Hindlimb muscle (tissue), 1 donor: Measurements from ENCODE around the gene LIN7C. TPM values are rescaled to one million over a fixed set of nuclear protein-coding genes. Genes with fewer than 3 reads are reported as not detected.

ENCODE experiments used
- DNase-seq: peaks from one replicate; pipeline ENCODE4 v3.0.0-alpha.2; 2013
- polyA plus RNA-seq: library from polyadenylated mRNA; unstranded; fragments of 120-200 nt; gene quantifications from one replicate; pipeline ENCODE4 v1.2.1, GENCODE V29; 2013; ENCODE audit not compliant: insufficient read length

Gene LIN7C
- polyA plus RNA-seq, 1 donor: 11.2 TPM

DNA sequence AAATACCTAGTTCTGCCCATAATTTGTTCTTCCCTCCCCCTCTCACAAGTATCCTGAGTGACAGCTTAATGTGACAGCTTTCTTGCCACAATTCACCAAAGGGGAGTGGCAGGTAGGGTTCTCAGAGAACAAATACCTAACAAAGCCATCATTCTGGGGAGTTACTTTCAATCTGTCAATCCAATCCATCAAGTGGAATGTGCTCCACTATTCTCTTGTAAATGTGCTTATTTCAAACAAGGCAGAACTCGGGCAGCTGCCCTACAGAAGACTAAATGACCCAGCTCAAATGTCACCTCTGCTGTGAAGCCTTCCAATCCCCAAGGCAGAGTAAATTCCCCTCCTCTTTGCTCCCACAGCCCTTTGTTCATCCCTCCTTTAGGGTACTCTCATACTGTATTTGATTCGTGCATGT is 61.8 kb downstream of the LIN7C start:
- DNase-seq: no peak

Other genes starting within 250 kb of the LIN7C start
- 14.1 TPM for gene CCDC34, start 143.6 kb downstream of the LIN7C start, polyA plus RNA-seq
- 27.0 TPM for gene LGR4, start 34.0 kb downstream of the LIN7C start, polyA plus RNA-seq
- gene BDNF, start 193.7 kb upstream of the LIN7C start, polyA plus RNA-seq: 1.0 TPM